GM23338 (cell line): ENCODE measurements around the gene TTC12. TPM values are rescaled to one million over a fixed set of nuclear protein-coding genes. Genes with fewer than 3 reads are reported as not detected.

Source experiments
- ATAC-seq: fragments of 200-7000 bp; cut with Tn5 transposase; 3 replicates; pipeline ENCODE4 v1.9.1; 2020
- DNase-seq: peaks from one replicate; pipeline ENCODE4 v3.0.0-alpha.2; 2015; ENCODE audit warnings: low spot score
- H2AFZ ChIP-seq: fragments of 200-600 bp; sonication (generic); 2 replicates; pipeline ENCODE4 v1.8.0; 2016; ENCODE audit warnings: antibody characterized with exemption, mild to moderate bottlenecking, moderate library complexity
- H3F3A ChIP-seq: fragments of 200-600 bp; sonication (generic); replicated peaks from 2 replicates; pipeline ENCODE4 v1.8.0; 2017; ENCODE audit warnings: antibody characterized with exemption, mixed run types, low read depth
- H3K27ac ChIP-seq: fragments of 200-600 bp; sonication (generic); 2 replicates; pipeline ENCODE4 v1.6.1; 2016; ENCODE audit warnings: low read depth
- H3K27me3 ChIP-seq: fragments of 200-600 bp; sonication (generic); 2 replicates; pipeline ENCODE4 v1.8.0; 2016; ENCODE audit warnings: mild to moderate bottlenecking, mixed run types, moderate library complexity; ENCODE audit not compliant: insufficient read depth
- H3K36me3 ChIP-seq: fragments of 200-600 bp; sonication (generic); 2 replicates; pipeline ENCODE4 v1.8.0; 2016; ENCODE audit warnings: mild to moderate bottlenecking; ENCODE audit not compliant: insufficient read depth
- H3K4me1 ChIP-seq: fragments of 200-600 bp; sonication (generic); 2 replicates; pipeline ENCODE4 v1.8.0; 2016; ENCODE audit warnings: mild to moderate bottlenecking, moderate library complexity; ENCODE audit not compliant: insufficient read depth
- H3K4me2 ChIP-seq: fragments of 200-600 bp; sonication (generic); 2 replicates; pipeline ENCODE4 v1.7.1; 2017; ENCODE audit warnings: mixed run types
- H3K4me3 ChIP-seq: fragments of 200-600 bp; sonication (generic); 2 replicates; pipeline ENCODE4 v1.6.1; 2016; ENCODE audit warnings: mixed run types
- H3K79me2 ChIP-seq: fragments of 200-600 bp; sonication (generic); replicated peaks from 2 replicates; pipeline ENCODE4 v1.8.0; 2017; ENCODE audit warnings: mild to moderate bottlenecking; ENCODE audit not compliant: insufficient read depth
- H3K9me2 ChIP-seq: fragments of 200-600 bp; sonication (generic); 2 replicates; pipeline ENCODE4 v1.8.0; 2017; ENCODE audit not compliant: insufficient read depth
- H4K20me1 ChIP-seq: fragments of 200-600 bp; sonication (generic); replicated peaks from 2 replicates; pipeline ENCODE4 v1.8.0; 2017; ENCODE audit warnings: mild to moderate bottlenecking; ENCODE audit not compliant: insufficient read depth
- H3K27ac Mint-ChIP-seq: 2 replicates; pipeline ENCODE4 v1.8.0; 2020; ENCODE audit warnings: inconsistent platforms, mild to moderate bottlenecking, moderate library complexity, mixed read lengths
- H3K27me3 Mint-ChIP-seq: 3 replicates; pipeline ENCODE4 v1.8.0; 2022; ENCODE audit warnings: low read depth, mild to moderate bottlenecking, moderate library complexity, mixed read lengths, inconsistent platforms; ENCODE audit not compliant: insufficient read depth, poor library complexity
- H3K36me3 Mint-ChIP-seq: 3 replicates; pipeline ENCODE4 v1.8.0; 2021; ENCODE audit warnings: low read depth, mild to moderate bottlenecking, inconsistent platforms, moderate library complexity, mixed read lengths
- H3K4me1 Mint-ChIP-seq: 3 replicates; pipeline ENCODE4 v1.8.0; 2020; ENCODE audit warnings: mild to moderate bottlenecking, inconsistent platforms, mixed read lengths
- H3K4me3 Mint-ChIP-seq: 3 replicates; pipeline ENCODE4 v1.8.0; 2021; ENCODE audit warnings: moderate library complexity, mild to moderate bottlenecking, inconsistent platforms, mixed read lengths
- H3K9me3 Mint-ChIP-seq: 3 replicates; pipeline ENCODE4 v1.8.0; 2020; ENCODE audit warnings: moderate library complexity, mild to moderate bottlenecking, inconsistent platforms, mixed read lengths
- CREB1 ChIP-seq: fragments of 250-450 bp; sonication (Bioruptor Pico); IDR thresholded peaks from 2 replicates; pipeline ENCODE4 v1.5.0; 2020; ENCODE audit warnings: low read depth, mild to moderate bottlenecking, moderate library complexity
- EZH2phosphoT487 ChIP-seq: fragments of 200-600 bp; sonication (generic); IDR thresholded peaks from one replicate; pipeline ENCODE4 v1.8.1; 2018; ENCODE audit warnings: antibody characterized with exemption; ENCODE audit not compliant: unreplicated experiment
- NANOG ChIP-seq: IDR thresholded peaks from 2 replicates; pipeline ENCODE4 v1.6.1; 2016; ENCODE audit warnings: antibody characterized with exemption, borderline replicate concordance
- STAT1 ChIP-seq: IDR thresholded peaks from one replicate; pipeline ENCODE4 v1.6.1; 2016; ENCODE audit warnings: antibody characterized with exemption; ENCODE audit not compliant: unreplicated experiment
- ZNF114 ChIP-seq: fragments of 250-450 bp; sonication (Bioruptor Pico); IDR thresholded peaks from 2 replicates; pipeline ENCODE4 v1.5.0; 2020; ENCODE audit warnings: mild to moderate bottlenecking, moderate library complexity
- ZNF331 ChIP-seq: fragments of 250-450 bp; sonication (Bioruptor Pico); IDR thresholded peaks from 2 replicates; pipeline ENCODE4 v1.5.0; 2020; ENCODE audit warnings: low read depth, mild to moderate bottlenecking, moderate library complexity
- polyA plus RNA-seq: library from polyadenylated mRNA; unstranded; fragments of >200 nt; fragmentation: Nextera tagmentation; extraction: Ambion mirVana; gene quantifications from 2 replicates; pipeline ENCODE4 v1.2.1, GENCODE V29; 2016
- total RNA-seq: library from RNA; depleted of rRNA; stranded (reverse); fragments of >200 nt; shearing (Covaris generic); gene quantifications from 2 replicates; pipeline ENCODE4 v1.2.3, GENCODE V29; 2014
- TF ChIP-seq, protein P1 (sequence below): fragments of 250-450 bp; sonication (Bioruptor Pico); IDR thresholded peaks from 2 replicates; pipeline ENCODE4 v1.5.0; 2020; ENCODE audit warnings: mild to moderate bottlenecking, moderate library complexity
- TF ChIP-seq, protein P2 (sequence below), 2 experiments: fragments of 200-600 bp in 1 of 2; sonication (generic) in 1 of 2; conservative IDR thresholded peaks; 2 replicates each; pipeline versions ENCODE4 v1.5.1 to v1.6.1; 2016 to 2017; ENCODE audit warnings: antibody characterized with exemption in 2 of 2, low read depth in 2 of 2, mild to moderate bottlenecking in 2 of 2, moderate library complexity in 1 of 2

Gene TTC12
- total and polyA plus RNA-seq, 2 experiments from 2014 or later = 3.4 to 12.5 TPM

DNA sequence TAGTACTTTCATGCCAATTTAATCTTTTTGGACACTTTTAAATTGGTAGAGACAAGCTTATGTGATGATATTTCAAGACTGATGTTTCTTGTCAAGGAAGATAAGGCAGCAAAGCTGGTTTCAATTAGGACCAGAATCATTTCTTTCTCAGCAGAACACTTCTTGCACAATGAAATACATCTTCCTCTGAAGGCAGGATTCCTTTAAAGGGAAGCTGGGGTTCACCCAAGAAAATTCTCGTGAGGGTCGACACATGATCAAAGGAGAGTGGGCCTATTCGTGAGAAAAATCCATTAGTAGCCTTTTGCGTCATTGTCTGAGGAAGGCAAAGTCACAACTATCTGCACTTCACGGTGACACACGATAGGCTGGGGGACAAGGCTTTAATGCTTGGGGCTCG is 17.6 kb downstream of the TTC12 start (continued):
- TF ChIP-seq, protein P1, sequence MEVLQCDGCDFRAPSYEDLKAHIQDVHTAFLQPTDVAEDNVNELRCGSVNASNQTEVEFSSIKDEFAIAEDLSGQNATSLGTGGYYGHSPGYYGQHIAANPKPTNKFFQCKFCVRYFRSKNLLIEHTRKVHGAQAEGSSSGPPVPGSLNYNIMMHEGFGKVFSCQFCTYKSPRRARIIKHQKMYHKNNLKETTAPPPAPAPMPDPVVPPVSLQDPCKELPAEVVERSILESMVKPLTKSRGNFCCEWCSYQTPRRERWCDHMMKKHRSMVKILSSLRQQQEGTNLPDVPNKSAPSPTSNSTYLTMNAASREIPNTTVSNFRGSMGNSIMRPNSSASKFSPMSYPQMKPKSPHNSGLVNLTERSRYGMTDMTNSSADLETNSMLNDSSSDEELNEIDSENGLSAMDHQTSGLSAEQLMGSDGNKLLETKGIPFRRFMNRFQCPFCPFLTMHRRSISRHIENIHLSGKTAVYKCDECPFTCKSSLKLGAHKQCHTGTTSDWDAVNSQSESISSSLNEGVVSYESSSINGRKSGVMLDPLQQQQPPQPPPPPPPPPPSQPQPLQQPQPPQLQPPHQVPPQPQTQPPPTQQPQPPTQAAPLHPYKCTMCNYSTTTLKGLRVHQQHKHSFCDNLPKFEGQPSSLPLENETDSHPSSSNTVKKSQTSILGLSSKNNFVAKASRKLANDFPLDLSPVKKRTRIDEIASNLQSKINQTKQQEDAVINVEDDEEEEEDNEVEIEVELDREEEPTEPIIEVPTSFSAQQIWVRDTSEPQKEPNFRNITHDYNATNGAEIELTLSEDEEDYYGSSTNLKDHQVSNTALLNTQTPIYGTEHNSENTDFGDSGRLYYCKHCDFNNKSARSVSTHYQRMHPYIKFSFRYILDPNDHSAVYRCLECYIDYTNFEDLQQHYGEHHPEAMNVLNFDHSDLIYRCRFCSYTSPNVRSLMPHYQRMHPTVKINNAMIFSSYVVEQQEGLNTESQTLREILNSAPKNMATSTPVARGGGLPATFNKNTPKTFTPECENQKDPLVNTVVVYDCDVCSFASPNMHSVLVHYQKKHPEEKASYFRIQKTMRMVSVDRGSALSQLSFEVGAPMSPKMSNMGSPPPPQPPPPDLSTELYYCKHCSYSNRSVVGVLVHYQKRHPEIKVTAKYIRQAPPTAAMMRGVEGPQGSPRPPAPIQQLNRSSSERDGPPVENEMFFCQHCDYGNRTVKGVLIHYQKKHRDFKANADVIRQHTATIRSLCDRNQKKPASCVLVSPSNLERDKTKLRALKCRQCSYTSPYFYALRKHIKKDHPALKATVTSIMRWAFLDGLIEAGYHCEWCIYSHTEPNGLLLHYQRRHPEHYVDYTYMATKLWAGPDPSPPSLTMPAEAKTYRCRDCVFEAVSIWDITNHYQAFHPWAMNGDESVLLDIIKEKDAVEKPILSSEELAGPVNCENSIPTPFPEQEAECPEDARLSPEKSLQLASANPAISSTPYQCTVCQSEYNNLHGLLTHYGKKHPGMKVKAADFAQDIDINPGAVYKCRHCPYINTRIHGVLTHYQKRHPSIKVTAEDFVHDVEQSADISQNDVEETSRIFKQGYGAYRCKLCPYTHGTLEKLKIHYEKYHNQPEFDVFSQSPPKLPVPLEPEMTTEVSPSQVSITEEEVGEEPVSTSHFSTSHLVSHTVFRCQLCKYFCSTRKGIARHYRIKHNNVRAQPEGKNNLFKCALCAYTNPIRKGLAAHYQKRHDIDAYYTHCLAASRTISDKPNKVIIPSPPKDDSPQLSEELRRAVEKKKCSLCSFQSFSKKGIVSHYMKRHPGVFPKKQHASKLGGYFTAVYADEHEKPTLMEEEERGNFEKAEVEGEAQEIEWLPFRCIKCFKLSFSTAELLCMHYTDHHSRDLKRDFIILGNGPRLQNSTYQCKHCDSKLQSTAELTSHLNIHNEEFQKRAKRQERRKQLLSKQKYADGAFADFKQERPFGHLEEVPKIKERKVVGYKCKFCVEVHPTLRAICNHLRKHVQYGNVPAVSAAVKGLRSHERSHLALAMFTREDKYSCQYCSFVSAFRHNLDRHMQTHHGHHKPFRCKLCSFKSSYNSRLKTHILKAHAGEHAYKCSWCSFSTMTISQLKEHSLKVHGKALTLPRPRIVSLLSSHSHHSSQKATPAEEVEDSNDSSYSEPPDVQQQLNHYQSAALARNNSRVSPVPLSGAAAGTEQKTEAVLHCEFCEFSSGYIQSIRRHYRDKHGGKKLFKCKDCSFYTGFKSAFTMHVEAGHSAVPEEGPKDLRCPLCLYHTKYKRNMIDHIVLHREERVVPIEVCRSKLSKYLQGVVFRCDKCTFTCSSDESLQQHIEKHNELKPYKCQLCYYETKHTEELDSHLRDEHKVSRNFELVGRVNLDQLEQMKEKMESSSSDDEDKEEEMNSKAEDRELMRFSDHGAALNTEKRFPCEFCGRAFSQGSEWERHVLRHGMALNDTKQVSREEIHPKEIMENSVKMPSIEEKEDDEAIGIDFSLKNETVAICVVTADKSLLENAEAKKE = no peak
- TF ChIP-seq CREB1 (CRISPR knock-in tag) (no peak), ZNF331 (CRISPR knock-in tag) (no peak), NANOG (no peak), EZH2phosphoT487 (no peak)

DNA sequence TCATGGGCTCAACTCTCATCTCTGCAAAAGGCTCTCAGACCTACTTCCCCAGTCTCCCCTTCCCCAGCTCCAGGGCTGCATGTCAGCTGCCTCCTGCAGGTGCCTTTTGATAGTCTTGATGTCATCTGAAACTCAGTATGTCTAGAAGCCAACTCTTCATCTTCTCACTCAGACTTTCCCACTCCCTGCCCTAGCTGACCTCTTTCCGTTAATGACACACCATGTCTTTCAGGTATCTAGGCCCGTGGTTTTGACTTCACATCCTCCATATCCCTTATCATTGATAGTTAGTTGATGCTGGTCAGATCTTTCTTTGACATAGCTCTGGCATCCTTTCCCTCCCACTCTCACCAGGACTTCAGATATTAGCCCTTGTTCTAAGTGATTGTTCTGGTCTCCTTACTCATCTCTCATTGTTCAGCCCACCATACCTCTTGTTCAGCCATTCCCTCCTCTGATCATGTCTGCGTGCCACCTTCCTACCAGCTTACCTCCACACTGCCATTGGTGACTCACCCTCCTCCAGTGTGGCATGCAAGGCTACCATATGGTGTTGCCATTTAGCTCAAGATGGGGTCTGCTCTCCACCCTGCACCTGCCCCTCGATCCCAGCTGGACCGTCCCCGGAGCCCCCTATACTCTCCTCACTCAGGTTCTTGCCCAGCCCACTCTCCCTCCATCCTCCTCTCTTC is 18.4 kb downstream of the TTC12 start:
- no peaks in the 10 kb centered on the region for H3K9me3 Mint-ChIP-seq
- DNase-seq = no peak
- Histone ChIP-seq H3K27me3 (no peaks in the 10 kb centered on the region), H3F3A (no peaks in the 10 kb centered on the region), H3K4me3 (no peak overlapping the region), H3K4me1 (no peaks in the 10 kb centered on the region), H3K36me3 (no peaks in the 10 kb centered on the region), H4K20me1 (no peaks in the 10 kb centered on the region), H3K9me2 (no peaks in the 10 kb centered on the region), H3K4me2 (no peak overlapping the region), H2AFZ (no peak overlapping the region), H3K27ac (no peak overlapping the region), H3K79me2 (no peaks in the 10 kb centered on the region)
- ATAC-seq = no peak
- TF ChIP-seq, protein P2, sequence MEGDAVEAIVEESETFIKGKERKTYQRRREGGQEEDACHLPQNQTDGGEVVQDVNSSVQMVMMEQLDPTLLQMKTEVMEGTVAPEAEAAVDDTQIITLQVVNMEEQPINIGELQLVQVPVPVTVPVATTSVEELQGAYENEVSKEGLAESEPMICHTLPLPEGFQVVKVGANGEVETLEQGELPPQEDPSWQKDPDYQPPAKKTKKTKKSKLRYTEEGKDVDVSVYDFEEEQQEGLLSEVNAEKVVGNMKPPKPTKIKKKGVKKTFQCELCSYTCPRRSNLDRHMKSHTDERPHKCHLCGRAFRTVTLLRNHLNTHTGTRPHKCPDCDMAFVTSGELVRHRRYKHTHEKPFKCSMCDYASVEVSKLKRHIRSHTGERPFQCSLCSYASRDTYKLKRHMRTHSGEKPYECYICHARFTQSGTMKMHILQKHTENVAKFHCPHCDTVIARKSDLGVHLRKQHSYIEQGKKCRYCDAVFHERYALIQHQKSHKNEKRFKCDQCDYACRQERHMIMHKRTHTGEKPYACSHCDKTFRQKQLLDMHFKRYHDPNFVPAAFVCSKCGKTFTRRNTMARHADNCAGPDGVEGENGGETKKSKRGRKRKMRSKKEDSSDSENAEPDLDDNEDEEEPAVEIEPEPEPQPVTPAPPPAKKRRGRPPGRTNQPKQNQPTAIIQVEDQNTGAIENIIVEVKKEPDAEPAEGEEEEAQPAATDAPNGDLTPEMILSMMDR (conservative IDR thresholded peaks at IDR 0.05; ENCODE audit: low read depth in 2 of 2) = no peak
- TF ChIP-seq ZNF114 = no peak
- no peak for TF ChIP-seq EZH2phosphoT487
- TF ChIP-seq STAT1 = no peak
- H3K36me3 Mint-ChIP-seq = no peaks in the 10 kb centered on the region
- H3K4me1 Mint-ChIP-seq = no peaks in the 10 kb centered on the region
- H3K4me3 Mint-ChIP-seq = no peak overlapping the region
- no peak overlapping the region; the same call in 1 of the 2 replicates for H3K27ac Mint-ChIP-seq
- no peaks in the 10 kb centered on the region for H3K27me3 Mint-ChIP-seq
